GM21825 (cell line): ENCODE results near the gene PLPP4.

Source experiments
- ATAC-seq: cut with Tn5 transposase; IDR thresholded peaks from one replicate; pipeline ENCODE4 v1.9.1; 2021; ENCODE audit warnings: mild to moderate bottlenecking, moderate library complexity; ENCODE audit not compliant: unreplicated experiment

PLPP4 gene

DNA sequence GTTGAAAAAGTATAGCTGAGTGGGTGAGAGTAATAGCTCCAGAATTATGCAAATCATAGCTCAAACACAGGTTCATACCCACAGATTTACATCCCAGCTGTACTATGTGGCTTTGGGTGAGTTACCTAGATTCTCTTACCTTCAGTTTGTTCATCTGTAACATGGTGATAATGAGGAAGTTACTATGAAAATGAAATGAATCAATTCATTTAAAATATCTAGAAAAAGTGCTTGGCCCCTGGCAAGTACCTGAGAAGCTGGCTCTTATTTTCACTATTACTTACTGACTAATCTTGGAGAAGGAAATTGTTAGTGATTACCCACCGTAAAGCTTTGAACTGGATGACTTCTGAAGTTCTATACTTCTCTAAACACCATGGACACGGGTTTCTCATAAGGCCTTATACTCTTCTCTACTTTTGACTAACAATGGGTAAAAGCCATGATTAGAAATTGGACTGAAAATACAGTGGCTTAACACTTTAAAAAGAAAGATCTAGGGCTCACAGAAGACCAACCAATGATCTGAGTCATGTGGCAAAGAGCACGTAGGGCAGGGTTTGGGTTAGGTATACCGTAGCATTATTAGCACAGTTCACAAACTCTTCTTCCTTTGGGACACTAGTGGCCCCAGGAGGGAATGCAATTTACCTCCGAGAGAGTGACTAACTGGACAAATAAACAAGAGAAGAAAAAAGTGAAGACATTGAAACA lies 149.2 kb downstream of the PLPP4 start:
- peak; percentile 62 for ATAC-seq

DNA sequence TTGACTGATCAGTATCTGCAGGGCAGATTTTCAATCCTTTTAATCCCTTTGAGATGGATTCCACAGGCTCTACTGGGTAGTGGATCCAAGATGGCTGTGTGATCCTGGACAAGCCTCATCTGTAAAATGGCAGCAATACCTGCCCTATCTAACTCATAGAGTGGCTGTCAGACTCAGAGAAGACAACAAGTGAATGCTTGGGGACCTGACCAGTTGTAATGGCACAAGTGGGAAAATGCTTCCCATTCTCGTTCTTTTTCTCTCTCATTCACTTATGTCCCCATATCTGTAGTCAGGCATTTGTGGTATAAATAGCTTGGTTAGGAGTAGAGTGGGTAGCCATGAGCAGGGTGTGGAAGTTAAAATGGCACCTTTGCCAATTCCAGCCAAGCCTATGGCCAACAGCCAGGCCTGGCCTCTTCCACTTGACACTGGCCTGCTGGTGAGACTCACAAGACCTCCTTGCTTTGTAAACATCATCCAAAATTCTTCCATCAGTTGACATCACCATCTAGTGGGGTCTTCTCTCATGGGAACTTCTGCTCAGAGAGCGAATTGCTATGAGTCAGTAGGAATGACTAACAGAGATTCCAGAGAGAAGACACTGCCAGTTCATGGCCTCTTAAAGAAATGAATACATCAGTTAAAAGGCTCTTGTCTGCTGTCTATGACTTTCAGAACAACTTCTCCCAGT lies 150.1 kb downstream of the PLPP4 start:
- peak; percentile 33 for ATAC-seq

DNA sequence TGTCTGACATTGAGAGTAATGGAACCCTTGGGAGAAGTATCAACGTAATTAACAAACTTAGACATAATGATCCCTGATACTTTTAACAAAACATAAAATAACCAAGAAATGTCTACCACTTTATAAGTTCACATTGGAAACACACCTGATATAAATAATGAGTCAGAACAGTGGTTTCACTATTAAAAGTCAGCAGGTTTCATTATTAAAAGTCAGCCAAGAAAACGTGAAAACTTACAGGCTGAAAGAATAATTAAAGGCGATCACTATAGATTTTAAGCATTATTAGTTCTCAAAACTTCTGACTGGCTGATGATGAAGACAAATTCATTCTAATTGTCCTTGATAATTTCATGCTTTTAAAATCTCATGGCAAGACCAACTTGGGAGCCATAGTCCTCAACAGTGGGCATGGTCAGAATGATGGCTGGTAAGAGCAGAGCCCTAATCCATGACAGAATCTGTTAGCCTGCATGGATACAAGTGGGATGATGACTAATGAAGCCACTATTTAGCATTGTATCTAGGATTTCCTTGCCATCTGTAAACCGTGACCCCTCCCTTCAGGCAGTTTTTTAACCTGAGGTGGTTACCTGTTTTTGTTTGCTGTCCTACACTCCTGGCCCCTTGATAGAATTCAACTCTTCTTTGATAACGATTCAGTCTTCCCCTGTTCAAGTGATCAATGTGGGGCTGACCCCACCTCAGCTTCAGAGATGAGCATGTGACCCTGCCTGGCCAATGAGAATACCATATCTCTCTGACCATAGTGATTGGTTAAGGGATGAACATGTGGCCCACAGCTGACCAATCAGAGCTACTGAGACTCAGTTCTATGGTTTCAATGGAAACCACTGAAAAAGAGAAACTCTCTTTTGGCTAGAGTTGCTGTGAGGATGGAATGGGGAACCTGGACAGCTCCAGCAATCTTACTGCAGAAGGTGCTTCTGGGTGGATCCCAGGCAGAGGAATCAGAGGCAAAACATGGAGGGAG lies 151.0 kb downstream of the PLPP4 start:
- ATAC-seq: peak; percentile 42

DNA sequence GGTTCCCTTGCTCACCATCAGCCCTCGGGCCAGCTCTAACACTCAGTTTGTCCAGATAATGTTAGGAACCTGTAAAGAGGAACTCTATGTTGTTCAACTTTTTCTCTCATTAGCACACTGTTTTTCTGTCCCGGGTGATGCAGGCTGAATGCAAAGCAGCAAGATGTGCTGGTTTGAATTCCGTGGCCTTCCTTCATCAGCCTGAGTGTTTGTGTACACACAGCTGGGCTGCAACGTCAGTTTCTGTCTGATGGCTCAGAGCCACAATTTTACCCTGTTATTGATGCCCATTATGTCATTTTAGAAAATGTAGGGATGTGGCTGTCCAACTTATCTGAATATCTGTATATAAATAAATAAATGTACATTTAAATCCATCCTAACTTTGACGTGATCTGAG lies 152.0 kb downstream of the PLPP4 start:
- ATAC-seq: no peak

DNA sequence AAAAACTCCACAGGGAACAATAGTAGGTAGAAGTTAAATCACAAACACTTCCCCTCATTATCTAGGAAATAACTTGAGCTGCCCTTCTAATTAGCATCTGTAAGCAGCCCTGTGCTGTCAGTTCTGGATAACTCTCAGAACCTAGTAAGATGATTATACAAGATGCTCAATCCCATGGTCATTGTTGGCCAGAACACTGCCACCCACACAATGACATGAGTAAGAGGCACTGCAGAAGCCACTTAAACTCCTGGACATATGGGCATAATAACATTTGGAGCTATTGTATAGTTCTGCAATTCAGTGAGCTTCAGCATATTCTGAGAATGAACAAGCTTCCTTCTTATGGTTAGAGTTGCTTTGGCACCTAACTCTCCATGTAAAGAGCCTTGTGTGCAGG lies 153.8 kb downstream of the PLPP4 start:
- ATAC-seq: no peak

DNA sequence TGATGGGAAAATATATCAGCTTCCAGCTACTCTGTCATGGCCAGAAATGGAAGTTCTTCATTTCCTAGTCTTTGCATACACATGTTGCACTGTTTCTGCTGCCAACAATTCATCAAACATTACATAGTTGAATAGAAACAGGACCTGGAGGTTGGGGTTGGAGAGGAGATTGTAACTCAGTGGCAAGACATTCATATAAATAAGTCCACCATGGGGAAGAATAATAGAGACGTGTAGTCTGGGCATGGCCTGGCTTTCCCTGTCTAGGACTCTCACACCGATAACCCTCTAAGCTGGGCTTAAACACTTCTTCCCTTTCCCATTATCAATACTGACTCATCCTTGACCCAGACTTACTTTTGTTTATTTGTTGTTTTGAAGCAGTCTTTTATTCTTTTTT lies 155.7 kb downstream of the PLPP4 start:
- no peak for ATAC-seq

DNA sequence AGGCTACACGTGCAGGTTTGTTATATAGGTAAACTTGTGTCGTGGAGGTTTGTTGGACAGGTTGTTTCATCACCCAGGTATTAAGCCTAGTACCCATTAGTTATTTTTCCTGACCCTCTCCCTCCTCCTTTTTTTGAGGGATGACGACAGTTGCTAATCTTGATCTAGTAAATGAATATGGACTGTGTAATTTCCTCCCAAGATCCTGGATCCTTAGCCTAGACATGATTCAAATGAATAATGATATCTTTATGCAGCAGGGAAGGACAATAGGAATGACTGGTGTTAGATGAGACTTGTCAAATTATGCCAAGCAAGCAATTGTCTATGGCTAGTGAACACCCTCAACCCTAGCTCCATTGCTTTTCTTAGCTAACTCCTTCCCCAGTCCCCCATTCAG lies 156.2 kb downstream of the PLPP4 start:
- ATAC-seq: no peak

DNA sequence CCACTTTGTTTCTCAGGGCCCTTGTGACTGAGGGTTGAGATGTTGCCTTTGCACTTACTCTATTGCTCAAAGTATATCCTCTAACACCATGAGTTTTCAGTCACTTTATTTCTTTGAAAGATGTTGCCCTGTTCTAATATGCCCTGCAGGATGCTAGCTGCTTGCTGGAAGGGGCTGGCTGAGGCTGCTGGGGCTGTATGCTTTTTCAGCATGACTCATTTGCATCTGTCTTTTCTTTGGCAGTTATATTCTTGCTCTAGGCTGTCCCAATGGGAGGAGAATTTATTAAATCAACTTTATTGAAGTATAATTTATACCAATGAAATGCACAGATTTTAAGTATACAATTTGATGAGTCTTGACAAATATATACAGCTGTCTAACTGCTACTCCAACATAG lies 157.7 kb downstream of the PLPP4 start:
- no peak for ATAC-seq

DNA sequence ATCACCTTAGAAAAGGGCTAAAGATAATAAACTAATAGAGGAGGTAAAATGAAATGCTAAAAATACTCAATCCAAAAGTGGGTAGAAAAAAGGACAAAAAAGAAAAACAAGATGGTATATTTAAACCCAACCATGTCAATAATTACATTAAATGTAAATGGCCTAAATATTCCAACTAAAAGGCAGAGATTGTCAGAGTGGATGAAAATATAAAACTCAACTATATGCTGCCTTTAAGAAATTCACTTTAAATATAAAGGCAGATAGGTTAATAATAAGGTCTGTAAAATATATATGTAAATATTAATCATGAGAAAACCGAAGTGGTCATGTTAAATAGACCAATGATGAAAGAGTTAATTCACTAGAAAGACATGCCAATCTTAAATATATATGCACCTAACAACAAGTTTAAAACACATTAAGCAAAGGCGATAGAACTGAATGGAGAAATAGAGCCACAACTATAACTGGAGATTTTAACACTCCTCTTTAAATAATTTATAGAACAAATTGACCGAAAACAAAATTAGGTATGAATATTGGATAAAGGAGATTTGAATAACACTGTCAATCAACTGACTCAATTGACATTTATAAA lies 159.4 kb downstream of the PLPP4 start:
- no peak for ATAC-seq

DNA sequence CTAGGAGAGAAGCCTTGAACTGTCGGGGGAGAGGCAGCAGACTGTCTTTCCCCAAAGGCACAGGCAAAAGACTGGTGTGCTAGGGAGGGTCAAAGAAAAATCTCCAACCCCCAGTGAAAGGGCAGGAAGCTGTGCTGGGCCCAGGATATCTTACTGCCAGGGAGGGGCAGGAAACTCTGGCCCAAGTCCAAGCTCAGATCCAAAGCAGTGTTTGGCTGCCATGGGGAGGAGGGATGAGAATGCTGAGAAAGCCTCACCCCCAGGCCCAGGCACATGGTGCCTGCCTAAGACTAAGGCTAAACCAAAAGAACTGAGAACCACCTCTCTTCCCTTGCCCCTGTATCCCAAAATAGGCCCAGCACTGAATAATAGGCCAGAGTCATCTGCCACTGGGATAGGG lies 171.2 kb downstream of the PLPP4 start:
- no peak for ATAC-seq

DNA sequence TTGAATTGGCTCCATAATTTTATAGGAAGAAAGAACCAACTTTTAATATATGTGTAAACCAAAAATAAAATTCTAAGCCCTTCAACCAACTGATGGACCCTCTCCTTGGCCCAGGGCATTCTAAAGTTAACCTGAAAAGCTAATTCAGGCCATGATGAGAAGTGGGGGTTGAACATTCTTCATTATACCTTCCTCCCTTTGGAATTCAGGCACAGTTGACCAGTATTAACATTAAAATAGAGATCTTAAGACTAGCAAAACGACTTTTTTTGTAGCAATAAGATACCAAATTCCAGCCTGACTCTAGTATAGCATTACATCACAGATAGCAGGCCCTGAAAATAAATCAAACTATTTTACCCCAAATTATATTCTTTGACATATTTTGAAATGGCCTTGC lies 173.2 kb downstream of the PLPP4 start:
- no peak for ATAC-seq

DNA sequence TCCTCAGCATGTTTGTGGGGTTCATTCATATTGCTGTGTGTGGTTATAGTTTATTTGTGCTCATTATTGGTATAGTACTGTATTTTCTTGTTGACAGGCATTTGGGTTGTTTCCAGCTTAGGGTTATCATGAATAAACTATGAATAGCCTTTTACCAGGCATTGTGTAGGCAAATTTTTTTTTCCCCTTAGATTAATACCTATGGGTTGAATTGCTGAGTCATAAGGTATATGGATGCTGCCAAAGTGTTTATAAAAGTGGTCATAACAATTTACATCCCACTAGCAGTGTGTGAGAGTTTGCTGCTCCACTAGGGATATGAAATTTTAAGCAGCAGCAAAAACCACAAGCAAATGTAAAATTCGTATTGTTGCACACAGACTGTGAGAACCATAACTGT lies 175.0 kb downstream of the PLPP4 start:
- ATAC-seq: no peak

DNA sequence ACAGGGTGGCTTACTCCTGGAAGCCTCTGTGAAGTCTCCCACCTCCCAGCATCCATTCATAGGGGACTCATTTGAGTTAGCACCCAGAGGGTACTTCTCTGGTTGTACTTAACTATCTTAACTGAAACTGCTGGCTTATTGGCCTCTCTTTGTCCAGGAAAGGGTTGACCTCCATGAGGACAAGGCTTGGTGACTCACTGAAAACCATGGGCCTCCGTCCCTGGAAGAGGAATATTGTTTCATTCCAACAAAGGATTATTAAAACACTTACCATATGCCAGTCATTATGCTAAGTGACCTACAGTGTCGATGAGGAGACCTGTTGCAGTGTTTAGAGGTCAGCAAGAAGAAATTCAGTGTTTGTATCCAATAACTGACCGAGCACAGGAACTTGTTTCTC lies 175.9 kb downstream of the PLPP4 start:
- no peak for ATAC-seq

DNA sequence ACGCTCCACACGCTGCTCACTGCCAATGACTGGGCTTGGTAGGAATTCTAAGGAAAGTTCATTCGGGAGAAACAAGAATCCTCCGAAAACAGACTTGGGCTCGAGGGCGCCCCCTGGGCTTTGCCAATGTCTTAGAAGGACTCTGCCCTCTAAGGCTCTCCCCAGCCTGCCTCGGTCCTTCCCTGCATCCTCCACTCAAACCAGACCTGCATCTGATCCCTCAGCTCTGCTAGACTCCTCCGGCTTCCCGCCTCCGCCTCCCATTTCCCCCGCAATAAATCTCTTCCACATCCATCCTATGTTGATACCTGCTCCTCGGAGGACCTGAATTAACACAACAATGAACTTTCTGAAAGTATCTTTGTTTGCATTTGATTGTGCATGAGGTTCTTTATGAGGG lies 177.6 kb downstream of the PLPP4 start:
- ATAC-seq: no peak
